Suprapubic skin (tissue), 4 donors: ENCODE results near the gene AZU1.
"Not testable (repeated sequence)": the region's sequence is repeated elsewhere in the genome, so short reads cannot be mapped to it uniquely, and the experiment has no call there.

Source experiments
- CTCF ChIP-seq, 2 donors: fragments of 200-600 bp in 1 of 2; fragments of 450-650 bp in 1 of 2; sonication (generic) in 1 of 2; IDR thresholded peaks; one replicate each; pipeline ENCODE4 v1.5.1; 2016 to 2019; ENCODE audit warnings: antibody characterized with exemption in 2 of 2, mild to moderate bottlenecking in 1 of 2, moderate library complexity in 1 of 2
- POLR2A ChIP-seq, 2 donors: fragments of 450-650 bp; IDR thresholded peaks; one replicate each; pipeline ENCODE4 v1.6.1; 2017; ENCODE audit warnings: antibody characterized with exemption in 2 of 2, mild to moderate bottlenecking in 2 of 2, moderate library complexity in 2 of 2
- POLR2AphosphoS5 ChIP-seq, 3 donors: sonication (generic); formaldehyde crosslinking; IDR thresholded peaks; one replicate each; pipeline ENCODE4 v1.6.1; 2017; ENCODE audit warnings: antibody characterized with exemption in 3 of 3

- not testable (repeated sequence) for TF ChIP-seq POLR2A, CTCF, POLR2AphosphoS5 (IDR thresholded peaks at IDR 0.05)
These were observed 26.1 kb downstream of the AZU1 start for GRCh38 chr19:853614-854220.
